Measurements from ENCODE around the gene PRKCB.

PRKCB gene

DNA sequence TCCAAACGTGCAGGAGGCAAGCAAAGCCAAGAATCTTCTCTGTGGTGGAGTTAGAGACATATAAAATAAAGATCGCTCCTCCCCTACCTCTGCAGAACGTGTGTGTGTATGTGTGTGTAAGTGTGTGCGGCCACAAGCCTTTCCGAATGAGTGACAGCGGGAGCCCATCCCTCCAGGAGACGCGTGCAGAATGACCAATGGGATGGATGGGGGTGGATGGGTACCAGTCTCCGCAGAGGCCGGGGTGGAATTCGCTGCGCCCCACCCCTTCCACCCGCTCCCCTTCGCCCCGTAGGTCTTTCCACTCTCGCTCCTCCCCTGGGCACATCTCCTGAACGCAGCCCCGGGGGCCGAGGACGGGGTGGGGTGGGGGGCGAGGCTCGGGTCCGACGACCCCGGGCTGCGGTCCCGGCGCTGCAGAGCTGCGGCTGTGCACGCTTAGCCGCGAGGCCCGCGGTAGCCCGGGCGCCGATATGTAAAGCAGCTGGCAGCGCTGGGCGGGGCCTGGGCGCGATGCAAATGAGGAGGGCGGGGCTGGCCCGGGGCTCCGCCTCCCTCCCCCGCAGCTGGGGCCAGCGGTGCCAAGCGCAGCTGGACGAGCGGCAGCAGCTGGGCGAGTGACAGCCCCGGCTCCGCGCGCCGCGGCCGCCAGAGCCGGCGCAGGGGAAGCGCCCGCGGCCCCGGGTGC lies at the start of gene PRKCB:
TSS of gene PRKCB (plus strand) at position 594 of the 688 bp plus-strand sequence.
- Histone ChIP-seq H3K4me3 (ENCODE audit: low read depth in 1 of 5, low read length in 5 of 5) (peak within 1 kb of the TSS in 4 of 5 donors; percentile 1 to 57 (median 46)), H3K9ac (ENCODE audit: low read length in 5 of 5) (no peak within 1 kb of the TSS), H3K27me3 (ENCODE audit: control insufficient read depth in 5 of 5, insufficient read depth in 4 of 5, low read length in 5 of 5) (peaks cover 4 to 26% (median 24%) of the 10 kb centered on the region in 5 donors), H3K27ac (ENCODE audit: low read depth, low read length) (no peak within 1 kb of the TSS), H3K36me3 (ENCODE audit: control insufficient read depth in 5 of 5, insufficient read depth in 5 of 5, low read length in 5 of 5) (no peaks in the 10 kb centered on the region), H3K9me3 (ENCODE audit: control insufficient read depth in 5 of 5, low read length in 5 of 5) (peaks cover 0 to 9% (median 4%) of the 10 kb centered on the region in 5 donors), H3K4me1 (ENCODE audit: control insufficient read depth in 5 of 5, insufficient read depth in 5 of 5, low read length in 5 of 5) (peaks cover 0 to 19% (median 3%) of the 10 kb centered on the region in 5 donors)

DNA sequence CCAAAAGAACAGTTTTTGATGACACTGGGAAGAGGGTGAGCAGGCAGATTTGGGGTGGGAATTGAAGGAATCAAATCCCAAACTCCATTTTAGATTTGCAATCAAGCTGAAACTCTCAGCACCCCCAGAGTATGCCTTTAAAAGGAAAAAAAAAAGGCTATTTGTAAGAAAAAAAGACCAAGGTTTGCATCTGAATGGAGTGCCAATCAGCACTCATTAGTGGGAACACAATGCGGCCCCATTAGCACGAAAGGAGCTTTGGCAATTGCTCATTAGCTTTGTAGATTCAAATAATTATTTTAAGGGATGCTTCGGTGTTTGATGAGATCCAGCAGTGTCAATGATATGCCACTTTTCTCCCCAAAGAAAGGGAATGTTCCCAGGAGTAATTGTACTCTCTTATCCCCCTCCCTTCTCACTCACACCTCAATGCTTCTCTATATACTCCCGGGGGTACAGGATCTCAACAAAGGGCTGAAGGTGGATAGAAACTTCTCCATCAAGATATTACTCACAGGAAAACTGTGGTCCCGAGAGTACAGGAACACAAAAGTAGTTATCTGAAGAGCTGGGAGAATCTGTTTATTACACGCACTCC lies 48.7 kb upstream of the PRKCB start:
- peaks cover 0 to 2% (median 0%) of the 10 kb centered on the region in 5 donors for H3K4me1 ChIP-seq (ENCODE audit: control insufficient read depth in 5 of 5, insufficient read depth in 5 of 5, low read length in 5 of 5)
- H3K4me3 ChIP-seq (ENCODE audit: low read depth in 1 of 5, low read length in 5 of 5), result no peak overlapping the region
- H3K27ac ChIP-seq (ENCODE audit: low read depth, low read length), result no peak overlapping the region
- H3K36me3 ChIP-seq (ENCODE audit: control insufficient read depth in 5 of 5, insufficient read depth in 5 of 5, low read length in 5 of 5), result no peaks in the 10 kb centered on the region
- H3K27me3 ChIP-seq (ENCODE audit: control insufficient read depth in 5 of 5, insufficient read depth in 4 of 5, low read length in 5 of 5), result peaks cover 0 to 4% (median 1%) of the 10 kb centered on the region in 5 donors
- no peak overlapping the region for H3K9ac ChIP-seq (ENCODE audit: low read length in 5 of 5)
- H3K9me3 ChIP-seq (ENCODE audit: control insufficient read depth in 5 of 5, low read length in 5 of 5), result no peaks in the 10 kb centered on the region

DNA sequence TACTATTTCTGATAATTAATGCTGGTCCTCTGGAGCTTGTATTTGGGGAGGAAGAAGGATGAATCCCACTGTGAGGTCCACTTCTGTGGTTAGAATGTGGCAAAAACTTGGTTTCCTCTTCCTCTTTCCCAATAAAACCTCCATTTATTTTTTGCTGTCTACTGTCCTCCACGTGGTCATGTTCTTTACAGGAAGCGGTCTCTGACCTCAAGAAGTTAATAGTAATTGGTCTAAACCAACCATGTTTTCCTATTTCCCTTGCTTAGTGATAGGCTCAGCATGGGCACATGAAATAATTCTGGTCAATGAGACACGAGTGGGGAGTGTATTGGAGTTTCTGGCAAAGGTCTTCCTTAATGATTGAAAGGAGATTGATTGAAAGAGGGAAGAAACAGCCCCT lies 47.1 kb upstream of the PRKCB start:
- H3K4me3 ChIP-seq (ENCODE audit: low read depth in 1 of 5, low read length in 5 of 5), result no peak overlapping the region
- peaks cover 0 to 2% (median 0%) of the 10 kb centered on the region in 5 donors for H3K4me1 ChIP-seq (ENCODE audit: control insufficient read depth in 5 of 5, insufficient read depth in 5 of 5, low read length in 5 of 5)
- no peaks in the 10 kb centered on the region for H3K9me3 ChIP-seq (ENCODE audit: control insufficient read depth in 5 of 5, low read length in 5 of 5)
- no peaks in the 10 kb centered on the region for H3K36me3 ChIP-seq (ENCODE audit: control insufficient read depth in 5 of 5, insufficient read depth in 5 of 5, low read length in 5 of 5)
- no peak overlapping the region for H3K27ac ChIP-seq (ENCODE audit: low read depth, low read length)
- no peak overlapping the region for H3K9ac ChIP-seq (ENCODE audit: low read length in 5 of 5)
- H3K27me3 ChIP-seq (ENCODE audit: control insufficient read depth in 5 of 5, insufficient read depth in 4 of 5, low read length in 5 of 5), result no peaks in the 10 kb centered on the region

DNA sequence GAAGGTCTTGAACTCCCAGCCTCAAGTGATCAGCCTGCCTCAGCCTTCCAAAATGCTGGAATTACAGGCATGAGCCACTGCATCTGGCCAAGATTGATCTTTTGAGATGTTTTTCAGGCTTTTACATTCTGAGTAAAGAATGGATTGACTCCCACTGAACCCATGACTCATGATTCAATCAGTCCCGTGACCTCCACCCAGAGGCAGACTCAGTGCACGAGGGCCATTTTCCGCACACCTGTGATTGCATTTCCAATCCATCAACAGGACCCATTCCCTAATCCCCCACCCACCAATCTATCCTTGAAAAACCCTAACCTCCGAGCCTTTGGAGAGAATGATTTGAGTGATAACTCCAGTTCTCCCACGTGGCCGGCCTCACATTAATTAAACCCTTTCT lies 40.4 kb upstream of the PRKCB start:
- Histone ChIP-seq H3K27ac (ENCODE audit: low read depth, low read length) (no peak overlapping the region), H3K9ac (ENCODE audit: low read length in 5 of 5) (no peak overlapping the region), H3K4me3 (ENCODE audit: low read depth in 1 of 5, low read length in 5 of 5) (no peak overlapping the region), H3K27me3 (ENCODE audit: control insufficient read depth in 5 of 5, insufficient read depth in 4 of 5, low read length in 5 of 5) (no peaks in the 10 kb centered on the region), H3K9me3 (ENCODE audit: control insufficient read depth in 5 of 5, low read length in 5 of 5) (no peaks in the 10 kb centered on the region), H3K36me3 (ENCODE audit: control insufficient read depth in 5 of 5, insufficient read depth in 5 of 5, low read length in 5 of 5) (no peaks in the 10 kb centered on the region), H3K4me1 (ENCODE audit: control insufficient read depth in 5 of 5, insufficient read depth in 5 of 5, low read length in 5 of 5) (no peaks in the 10 kb centered on the region)

DNA sequence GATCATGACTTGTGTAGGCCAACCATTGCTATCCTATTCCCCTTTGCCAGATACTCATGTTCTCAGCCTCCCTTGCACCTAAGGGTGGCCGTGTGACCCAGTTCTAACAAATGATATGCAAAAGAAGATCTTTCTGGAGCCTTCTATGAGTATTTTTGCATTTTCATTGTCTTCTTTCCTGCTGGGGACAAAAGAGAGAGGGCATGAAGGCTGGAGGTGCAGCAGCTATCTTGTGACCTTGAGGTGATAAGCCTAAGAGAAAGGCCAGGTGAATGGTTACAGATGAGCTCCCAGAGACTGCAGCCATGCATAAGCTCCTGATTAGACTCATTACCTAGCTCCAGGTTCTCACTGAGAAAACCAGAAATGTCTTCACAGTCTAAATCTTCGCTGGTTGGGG lies 38.8 kb upstream of the PRKCB start:
- no peaks in the 10 kb centered on the region for H3K27me3 ChIP-seq (ENCODE audit: control insufficient read depth in 5 of 5, insufficient read depth in 4 of 5, low read length in 5 of 5)

DNA sequence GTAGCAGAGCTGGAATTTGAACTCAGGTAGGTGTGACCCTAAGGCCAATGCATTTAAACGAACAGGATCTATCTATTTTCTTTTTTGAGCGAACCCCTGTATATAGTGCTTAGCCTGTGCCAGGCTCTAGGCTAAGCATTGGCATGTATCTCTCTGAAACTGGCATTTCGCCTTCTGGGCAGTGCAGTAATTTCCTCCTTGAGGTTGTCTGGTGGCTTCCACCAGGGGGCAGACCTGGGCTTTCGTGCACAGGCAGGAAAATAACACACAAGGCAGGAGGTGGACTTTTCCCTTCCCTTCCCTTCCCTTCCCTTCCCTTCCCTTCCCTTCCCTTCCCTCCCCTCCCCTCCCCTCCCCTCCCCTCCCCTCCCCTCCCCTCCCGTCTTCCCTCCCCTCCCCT lies 34.4 kb upstream of the PRKCB start:
- H3K27me3 ChIP-seq (ENCODE audit: control insufficient read depth in 5 of 5, insufficient read depth in 4 of 5, low read length in 5 of 5), result peaks cover 0 to 4% (median 0%) of the 10 kb centered on the region in 5 donors
- H3K27ac ChIP-seq (ENCODE audit: low read depth, low read length), result no peak overlapping the region
- H3K4me3 ChIP-seq (ENCODE audit: low read depth in 1 of 5, low read length in 5 of 5), result no peak overlapping the region
- H3K9me3 ChIP-seq (ENCODE audit: control insufficient read depth in 5 of 5, low read length in 5 of 5), result no peaks in the 10 kb centered on the region
- no peak overlapping the region for H3K9ac ChIP-seq (ENCODE audit: low read length in 5 of 5)
- no peaks in the 10 kb centered on the region for H3K36me3 ChIP-seq (ENCODE audit: control insufficient read depth in 5 of 5, insufficient read depth in 5 of 5, low read length in 5 of 5)
- peaks cover 0 to 4% (median 0%) of the 10 kb centered on the region in 5 donors for H3K4me1 ChIP-seq (ENCODE audit: control insufficient read depth in 5 of 5, insufficient read depth in 5 of 5, low read length in 5 of 5)

More for the DNA sequence above, 38.8 kb upstream of the PRKCB start:
- H3K27ac ChIP-seq (ENCODE audit: low read depth, low read length), result no peak overlapping the region
- H3K36me3 ChIP-seq (ENCODE audit: control insufficient read depth in 5 of 5, insufficient read depth in 5 of 5, low read length in 5 of 5), result no peaks in the 10 kb centered on the region
- H3K9ac ChIP-seq (ENCODE audit: low read length in 5 of 5), result no peak overlapping the region
- peaks cover 0 to 3% (median 0%) of the 10 kb centered on the region in 5 donors for H3K4me1 ChIP-seq (ENCODE audit: control insufficient read depth in 5 of 5, insufficient read depth in 5 of 5, low read length in 5 of 5)
- no peak overlapping the region for H3K4me3 ChIP-seq (ENCODE audit: low read depth in 1 of 5, low read length in 5 of 5)
- no peaks in the 10 kb centered on the region for H3K9me3 ChIP-seq (ENCODE audit: control insufficient read depth in 5 of 5, low read length in 5 of 5)

DNA sequence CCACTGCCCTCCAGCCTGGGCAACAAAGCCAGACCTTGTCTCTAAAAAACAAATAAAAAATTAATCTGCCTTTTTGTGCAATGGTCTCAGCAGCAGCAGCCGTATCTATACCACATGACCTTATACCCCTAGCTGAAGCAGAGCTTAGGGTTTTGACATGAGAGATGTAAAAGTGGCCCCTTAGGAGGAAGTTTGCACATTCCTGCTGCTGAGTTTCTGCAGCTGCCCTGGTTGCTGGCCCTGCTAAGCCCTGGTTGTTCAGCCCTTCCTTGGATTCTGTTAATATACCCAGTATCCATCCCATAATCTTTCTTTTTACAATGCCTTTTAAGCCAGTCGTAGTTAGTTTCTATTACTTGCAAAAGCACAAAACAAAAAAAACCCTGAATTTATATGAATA lies 33.0 kb upstream of the PRKCB start:
- peaks cover 0 to 4% (median under 1%) of the 10 kb centered on the region in 5 donors for H3K27me3 ChIP-seq (ENCODE audit: control insufficient read depth in 5 of 5, insufficient read depth in 4 of 5, low read length in 5 of 5)
- no peaks in the 10 kb centered on the region for H3K9me3 ChIP-seq (ENCODE audit: control insufficient read depth in 5 of 5, low read length in 5 of 5)
- no peak overlapping the region for H3K27ac ChIP-seq (ENCODE audit: low read depth, low read length)
- no peak overlapping the region for H3K4me3 ChIP-seq (ENCODE audit: low read depth in 1 of 5, low read length in 5 of 5)
- H3K9ac ChIP-seq (ENCODE audit: low read length in 5 of 5), result no peak overlapping the region
- no peaks in the 10 kb centered on the region for H3K36me3 ChIP-seq (ENCODE audit: control insufficient read depth in 5 of 5, insufficient read depth in 5 of 5, low read length in 5 of 5)
- H3K4me1 ChIP-seq (ENCODE audit: control insufficient read depth in 5 of 5, insufficient read depth in 5 of 5, low read length in 5 of 5), result peaks cover 0 to 4% (median 0%) of the 10 kb centered on the region in 5 donors

DNA sequence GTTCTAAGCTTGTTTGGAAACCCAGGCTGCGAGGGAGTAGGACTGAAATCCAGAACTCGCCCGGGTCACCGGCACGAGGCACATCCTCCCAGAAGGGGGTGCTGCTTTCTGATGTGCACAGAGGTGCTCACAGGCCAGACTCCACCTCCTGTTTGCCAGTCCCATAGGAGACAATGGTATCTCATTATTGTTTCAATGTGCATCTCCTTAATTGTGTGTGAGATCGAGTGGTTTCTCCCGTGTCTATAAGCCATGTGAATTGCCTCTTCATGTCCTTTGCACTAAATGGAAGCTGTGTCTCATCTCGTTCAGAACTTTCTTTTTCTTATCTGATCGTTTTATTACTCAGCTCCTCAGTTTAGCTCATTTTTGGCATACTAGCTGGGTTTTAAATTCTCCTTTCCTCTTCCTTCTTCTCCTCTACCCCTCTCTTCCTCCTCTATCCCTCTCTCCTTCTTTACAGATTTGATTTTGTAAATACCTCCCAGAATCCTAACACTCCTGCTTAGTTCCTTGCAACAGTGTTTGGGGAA lies 32.1 kb upstream of the PRKCB start:
- no peaks in the 10 kb centered on the region for H3K36me3 ChIP-seq (ENCODE audit: control insufficient read depth in 5 of 5, insufficient read depth in 5 of 5, low read length in 5 of 5)
- H3K27me3 ChIP-seq (ENCODE audit: control insufficient read depth in 5 of 5, insufficient read depth in 4 of 5, low read length in 5 of 5), result peaks cover 0 to 7% (median 4%) of the 10 kb centered on the region in 5 donors
- H3K4me3 ChIP-seq (ENCODE audit: low read depth in 1 of 5, low read length in 5 of 5), result peak overlapping the region in 1 of 5 donors; percentile 23
- H3K9ac ChIP-seq (ENCODE audit: low read length in 5 of 5), result no peak overlapping the region
- H3K9me3 ChIP-seq (ENCODE audit: control insufficient read depth in 5 of 5, low read length in 5 of 5), result no peaks in the 10 kb centered on the region
- H3K27ac ChIP-seq (ENCODE audit: low read depth, low read length), result no peak overlapping the region
- peaks cover 0 to 4% (median 0%) of the 10 kb centered on the region in 5 donors for H3K4me1 ChIP-seq (ENCODE audit: control insufficient read depth in 5 of 5, insufficient read depth in 5 of 5, low read length in 5 of 5)

DNA sequence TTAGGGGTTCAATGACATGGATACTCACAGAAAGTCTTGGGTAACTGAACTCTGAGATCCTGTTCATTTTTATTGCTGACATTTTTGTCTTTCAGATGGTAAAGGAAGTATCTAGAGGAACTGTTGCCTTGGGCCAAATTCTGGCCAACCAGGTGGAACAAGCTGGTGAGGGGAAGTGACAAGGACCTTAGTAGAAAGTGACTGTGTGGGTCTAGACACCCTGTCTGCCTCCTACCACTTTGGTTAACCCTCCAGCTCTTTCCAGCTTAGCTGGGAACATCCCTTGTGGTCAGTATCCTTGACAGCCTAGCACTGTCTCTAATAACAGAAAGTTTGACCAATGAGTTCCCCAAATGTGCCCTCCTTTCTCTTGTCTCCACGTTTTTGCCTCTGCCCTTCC lies 28.8 kb upstream of the PRKCB start:
- Histone ChIP-seq H3K4me1 (ENCODE audit: control insufficient read depth in 5 of 5, insufficient read depth in 5 of 5, low read length in 5 of 5) (peaks cover 0 to 4% (median 0%) of the 10 kb centered on the region in 5 donors), H3K36me3 (ENCODE audit: control insufficient read depth in 5 of 5, insufficient read depth in 5 of 5, low read length in 5 of 5) (no peaks in the 10 kb centered on the region), H3K27ac (ENCODE audit: low read depth, low read length) (no peak overlapping the region), H3K9ac (ENCODE audit: low read length in 5 of 5) (no peak overlapping the region), H3K4me3 (ENCODE audit: low read depth in 1 of 5, low read length in 5 of 5) (no peak overlapping the region), H3K9me3 (ENCODE audit: control insufficient read depth in 5 of 5, low read length in 5 of 5) (no peaks in the 10 kb centered on the region), H3K27me3 (ENCODE audit: control insufficient read depth in 5 of 5, insufficient read depth in 4 of 5, low read length in 5 of 5) (peaks cover 0 to 8% (median 4%) of the 10 kb centered on the region in 5 donors)

DNA sequence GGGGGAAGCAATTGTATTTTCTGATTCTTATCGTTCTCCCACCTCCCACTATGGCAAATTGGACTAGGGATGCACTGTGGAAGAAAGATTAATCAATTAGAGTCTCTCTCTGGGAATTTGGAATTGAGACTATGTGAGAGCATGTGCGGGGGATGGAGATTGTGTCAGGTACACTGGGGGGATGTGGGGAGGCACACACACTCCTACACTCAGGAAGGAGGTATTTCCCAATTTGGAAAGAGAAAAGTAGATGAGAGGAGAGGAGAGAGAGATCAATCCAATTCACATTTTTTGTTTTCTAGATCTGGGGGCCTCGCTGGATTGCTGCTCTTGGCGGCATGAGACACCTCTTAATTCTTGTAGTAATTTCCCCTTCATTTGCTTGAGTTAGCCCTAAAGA lies 14.3 kb upstream of the PRKCB start:
- Histone ChIP-seq H3K9ac (ENCODE audit: low read length in 5 of 5) (no peak overlapping the region), H3K27me3 (ENCODE audit: control insufficient read depth in 5 of 5, insufficient read depth in 4 of 5, low read length in 5 of 5) (no peaks in the 10 kb centered on the region), H3K4me1 (ENCODE audit: control insufficient read depth in 5 of 5, insufficient read depth in 5 of 5, low read length in 5 of 5) (peaks cover 0 to 8% (median 0%) of the 10 kb centered on the region in 5 donors), H3K36me3 (ENCODE audit: control insufficient read depth in 5 of 5, insufficient read depth in 5 of 5, low read length in 5 of 5) (no peaks in the 10 kb centered on the region), H3K4me3 (ENCODE audit: low read depth in 1 of 5, low read length in 5 of 5) (no peak overlapping the region), H3K9me3 (ENCODE audit: control insufficient read depth in 5 of 5, low read length in 5 of 5) (peaks cover 0 to 4% (median 0%) of the 10 kb centered on the region in 5 donors), H3K27ac (ENCODE audit: low read depth, low read length) (no peak overlapping the region)

Data from subcutaneous abdominal adipose tissue (tissue), 5 donors.